H9 (cell line): ENCODE data around the gene NAP1L1. TPM values are rescaled to one million over a fixed set of nuclear protein-coding genes. Genes with fewer than 3 reads are reported as not detected.

Source experiments
- DNase-seq: peaks from one replicate; pipeline ENCODE4 v3.0.0-alpha.2; 2017
- H2AFZ ChIP-seq: one replicate; pipeline ENCODE4 v1.6.1; 2013; ENCODE audit warnings: mild to moderate bottlenecking, low read length, control low read depth, moderate library complexity
- H2AK5ac ChIP-seq: 2 replicates; pipeline ENCODE4 v1.6.1; 2013; ENCODE audit warnings: low read length, control low read depth, mixed read lengths; ENCODE audit not compliant: insufficient read length
- H2BK120ac ChIP-seq: one replicate; pipeline ENCODE4 v1.6.1; 2013; ENCODE audit warnings: low read depth, mild to moderate bottlenecking, low read length, control low read depth, inconsistent platforms; ENCODE audit not compliant: poor library complexity, severe bottlenecking
- H2BK12ac ChIP-seq: 2 replicates; pipeline ENCODE4 v1.6.1; 2013; ENCODE audit warnings: low read length, control low read depth, mixed read lengths, low read depth; ENCODE audit not compliant: insufficient read length
- H2BK15ac ChIP-seq: 2 replicates; pipeline ENCODE4 v1.6.1; 2013; ENCODE audit warnings: low read depth, low read length, control low read depth
- H2BK20ac ChIP-seq: one replicate; pipeline ENCODE4 v1.6.1; 2013; ENCODE audit warnings: low read depth, mild to moderate bottlenecking, low read length, control low read depth, inconsistent platforms; ENCODE audit not compliant: poor library complexity, severe bottlenecking
- H2BK5ac ChIP-seq: 2 replicates; pipeline ENCODE4 v1.6.1; 2013; ENCODE audit warnings: low read length, control low read depth, mixed read lengths; ENCODE audit not compliant: insufficient read length
- H3K14ac ChIP-seq: 2 replicates; pipeline ENCODE4 v1.6.1; 2013; ENCODE audit warnings: low read length, control low read depth; ENCODE audit not compliant: insufficient read depth
- H3K18ac ChIP-seq: 2 replicates; pipeline ENCODE4 v1.6.1; 2013; ENCODE audit warnings: low read depth, mild to moderate bottlenecking, mixed read lengths, low read length, control low read depth; ENCODE audit not compliant: insufficient read length
- H3K23ac ChIP-seq: 2 replicates; pipeline ENCODE4 v1.6.1; 2013; ENCODE audit warnings: low read length, control low read depth, mixed read lengths, low read depth; ENCODE audit not compliant: insufficient read length
- H3K23me2 ChIP-seq: 2 replicates; pipeline ENCODE4 v1.6.1; 2013; ENCODE audit warnings: low read depth, mild to moderate bottlenecking, mixed read lengths, low read length, control low read depth; ENCODE audit not compliant: insufficient read length, poor library complexity, severe bottlenecking
- H3K27ac ChIP-seq: 2 replicates; pipeline ENCODE4 v1.5.1; 2013; ENCODE audit warnings: low read length, control low read depth, mixed read lengths, low read depth; ENCODE audit not compliant: insufficient read length
- H3K27me3 ChIP-seq: 2 replicates; pipeline ENCODE4 v1.6.1; 2013; ENCODE audit warnings: low read length, control low read depth, inconsistent platforms; ENCODE audit not compliant: insufficient read depth
- H3K4ac ChIP-seq: 2 replicates; pipeline ENCODE4 v1.6.1; 2013; ENCODE audit warnings: low read depth, mild to moderate bottlenecking, control low read depth, inconsistent platforms, low read length, moderate library complexity
- H3K4me1 ChIP-seq: 2 replicates; pipeline ENCODE4 v1.6.1; 2013; ENCODE audit warnings: low read length, control low read depth, inconsistent platforms; ENCODE audit not compliant: insufficient read depth
- H3K4me2 ChIP-seq: 2 replicates; pipeline ENCODE4 v1.6.1; 2013; ENCODE audit warnings: low read length, control low read depth, mixed read lengths; ENCODE audit not compliant: insufficient read length, insufficient read depth
- H3K56ac ChIP-seq: 2 replicates; pipeline ENCODE4 v1.6.1; 2013; ENCODE audit warnings: low read depth, mild to moderate bottlenecking, mixed read lengths, low read length, control low read depth; ENCODE audit not compliant: insufficient read length
- H3K79me1 ChIP-seq: 2 replicates; pipeline ENCODE4 v1.6.1; 2013; ENCODE audit warnings: low read depth, mild to moderate bottlenecking, moderate library complexity, low read length, control low read depth, inconsistent platforms; ENCODE audit not compliant: insufficient read depth, poor library complexity, severe bottlenecking
- H3K79me2 ChIP-seq: 2 replicates; pipeline ENCODE4 v1.6.1; 2013; ENCODE audit warnings: low read length, control low read depth, inconsistent platforms; ENCODE audit not compliant: insufficient read depth
- H3K9ac ChIP-seq: 2 replicates; pipeline ENCODE4 v1.6.1; 2013; ENCODE audit warnings: low read length, control low read depth, mixed read lengths; ENCODE audit not compliant: insufficient read length; ENCODE audit errors: extremely low read depth
- H3K9me3 ChIP-seq: one replicate; pipeline ENCODE4 v1.6.1; 2013; ENCODE audit warnings: low read depth, low read length, inconsistent platforms; ENCODE audit not compliant: control insufficient read depth
- H3T11ph ChIP-seq: one replicate; pipeline ENCODE4 v1.6.1; 2013; ENCODE audit warnings: mild to moderate bottlenecking, low read length, control low read depth, inconsistent platforms
- H4K20me1 ChIP-seq: one replicate; pipeline ENCODE4 v1.6.1; 2013; ENCODE audit not compliant: control insufficient read depth, insufficient read length, insufficient read depth
- H4K5ac ChIP-seq: 2 replicates; pipeline ENCODE4 v1.6.1; 2013; ENCODE audit warnings: low read depth, mild to moderate bottlenecking, mixed read lengths, low read length, control low read depth; ENCODE audit not compliant: insufficient read length
- H4K8ac ChIP-seq: replicated peaks from 2 replicates; pipeline ENCODE4 v1.6.1; 2013; ENCODE audit warnings: low read length, control low read depth, mixed read lengths, low read depth; ENCODE audit not compliant: insufficient read length
- H4K91ac ChIP-seq: 2 replicates; pipeline ENCODE4 v1.6.1; 2013; ENCODE audit warnings: low read depth, mild to moderate bottlenecking, moderate library complexity, mixed read lengths, low read length, control low read depth; ENCODE audit not compliant: insufficient read length
- H3K27ac Mint-ChIP-seq, 3 experiments: 2 replicates in 2 of 3; 3 replicates in 1 of 3; pipeline ENCODE4 v1.8.0; 2020 to 2021; ENCODE audit warnings: mixed read lengths in 3 of 3, mild to moderate bottlenecking in 1 of 3, moderate library complexity in 1 of 3
- H3K27me3 Mint-ChIP-seq: 2 replicates; pipeline ENCODE4 v1.8.0; 2021; ENCODE audit warnings: low read depth, mild to moderate bottlenecking, moderate library complexity, mixed read lengths
- H3K36me3 Mint-ChIP-seq, 3 experiments: 2 replicates in 2 of 3; 3 replicates in 1 of 3; pipeline ENCODE4 v1.8.0; 2020 to 2021; ENCODE audit warnings: low read depth in 3 of 3, mixed read lengths in 3 of 3; ENCODE audit not compliant: insufficient read depth in 1 of 3
- H3K4me1 Mint-ChIP-seq, 2 experiments: 2 replicates each; pipeline ENCODE4 v1.8.0; 2020; ENCODE audit warnings: mixed read lengths in 2 of 2
- H3K4me3 Mint-ChIP-seq, 2 experiments: 2 replicates in 1 of 2; 3 replicates in 1 of 2; pipeline ENCODE4 v1.8.0; 2020 to 2021; ENCODE audit warnings: mild to moderate bottlenecking in 2 of 2, mixed read lengths in 2 of 2, moderate library complexity in 1 of 2
- H3K9me3 Mint-ChIP-seq, 2 experiments: 2 replicates in 1 of 2; 3 replicates in 1 of 2; pipeline ENCODE4 v1.8.0; 2020; ENCODE audit warnings: mild to moderate bottlenecking in 2 of 2, mixed read lengths in 2 of 2, moderate library complexity in 1 of 2
- WGBS: extraction: QIAGEN DNeasy Blood & Tissue Kit; methylation state at CpG from one replicate; pipeline ENCODE4 v1.1.7; 2013; ENCODE audit warnings: missing lambda C conversion rate, low lambda C conversion rate, mixed read lengths; ENCODE audit not compliant: insufficient read length; ENCODE audit errors: extremely low coverage; 5-methylcytosine and 5-hydroxymethylcytosine counted together
- total RNA-seq: library from RNA; stranded (reverse); gene quantifications from 2 replicates; pipeline ENCODE4 v1.2.1, GENCODE V29; 2021
- TF ChIP-seq, protein P1 (sequence below): fragments of 200-600 bp; sonication (generic); conservative IDR thresholded peaks from 3 replicates; pipeline ENCODE4 v1.8.0; 2021; ENCODE audit warnings: antibody characterized with exemption, mild to moderate bottlenecking

NAP1L1 gene
- total RNA-seq, 1 experiment from 2014 or later = 1,012 TPM

DNA sequence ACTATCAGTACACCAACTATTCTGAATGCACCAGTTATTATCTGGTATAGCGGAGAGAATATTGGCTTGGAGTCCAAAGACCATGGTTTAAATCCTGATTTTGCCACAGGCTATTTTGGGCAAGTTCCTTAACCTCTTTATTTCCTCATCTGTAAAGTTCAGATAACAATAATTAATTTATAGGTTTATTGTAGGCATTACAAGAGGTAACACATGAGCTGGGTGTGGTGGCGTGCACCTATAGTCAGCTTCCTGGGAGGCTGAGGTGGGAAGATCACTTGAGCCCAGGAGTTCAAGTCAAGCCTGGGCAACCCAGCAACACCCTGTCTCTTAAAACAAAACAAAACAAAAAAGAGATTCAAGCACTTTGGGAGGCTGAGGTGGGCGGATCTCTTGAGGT is 76.1 kb downstream of the NAP1L1 start:
- Histone ChIP-seq H4K91ac (no peak overlapping the region), H3K9ac (no peak overlapping the region), H2BK5ac (no peak overlapping the region), H2BK120ac (no peak overlapping the region), H3K27ac (no peak overlapping the region), H3K56ac (no peak overlapping the region), H3K4ac (no peak overlapping the region), H3K23me2 (no peaks in the 10 kb centered on the region), H3K23ac (no peak overlapping the region), H2BK20ac (no peak overlapping the region), H2BK12ac (no peak overlapping the region), H3K9me3 (no peaks in the 10 kb centered on the region), H3K79me1 (no peaks in the 10 kb centered on the region), H3K4me1 (peaks cover 5% of the 10 kb centered on the region; the same call in 1 of the 2 replicates), H3K27me3 (no peaks in the 10 kb centered on the region), H2AFZ (no peak overlapping the region), H3K18ac (no peak overlapping the region), H4K5ac (no peak overlapping the region), H2AK5ac (no peak overlapping the region), H2BK15ac (no peak overlapping the region), H3K79me2 (no peaks in the 10 kb centered on the region), H3K14ac (no peak overlapping the region), H3T11ph (no peak overlapping the region), H4K20me1 (no peaks in the 10 kb centered on the region), H4K8ac (no peak overlapping the region), H3K4me2 (no peak overlapping the region)
- Mint-ChIP-seq H3K4me1 (peaks cover 39 to 40% of the 10 kb centered on the region in 2 experiments), H3K27ac (no peak overlapping the region), H3K9me3 (peaks cover 10 to 12% of the 10 kb centered on the region in 2 experiments), H3K4me3 (no peak overlapping the region), H3K36me3 (peaks cover 11 to 16% (median 11%) of the 10 kb centered on the region in 3 experiments), H3K27me3 (peaks cover 2% of the 10 kb centered on the region; the same call in 1 of the 2 replicates)
- no CpG with 5 or more reads among the region's 3 CpGs for WGBS
- no peak for DNase-seq
- TF ChIP-seq, protein P1, sequence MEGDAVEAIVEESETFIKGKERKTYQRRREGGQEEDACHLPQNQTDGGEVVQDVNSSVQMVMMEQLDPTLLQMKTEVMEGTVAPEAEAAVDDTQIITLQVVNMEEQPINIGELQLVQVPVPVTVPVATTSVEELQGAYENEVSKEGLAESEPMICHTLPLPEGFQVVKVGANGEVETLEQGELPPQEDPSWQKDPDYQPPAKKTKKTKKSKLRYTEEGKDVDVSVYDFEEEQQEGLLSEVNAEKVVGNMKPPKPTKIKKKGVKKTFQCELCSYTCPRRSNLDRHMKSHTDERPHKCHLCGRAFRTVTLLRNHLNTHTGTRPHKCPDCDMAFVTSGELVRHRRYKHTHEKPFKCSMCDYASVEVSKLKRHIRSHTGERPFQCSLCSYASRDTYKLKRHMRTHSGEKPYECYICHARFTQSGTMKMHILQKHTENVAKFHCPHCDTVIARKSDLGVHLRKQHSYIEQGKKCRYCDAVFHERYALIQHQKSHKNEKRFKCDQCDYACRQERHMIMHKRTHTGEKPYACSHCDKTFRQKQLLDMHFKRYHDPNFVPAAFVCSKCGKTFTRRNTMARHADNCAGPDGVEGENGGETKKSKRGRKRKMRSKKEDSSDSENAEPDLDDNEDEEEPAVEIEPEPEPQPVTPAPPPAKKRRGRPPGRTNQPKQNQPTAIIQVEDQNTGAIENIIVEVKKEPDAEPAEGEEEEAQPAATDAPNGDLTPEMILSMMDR = no peak
